Activated B cell treated with CpG ODN at 0.5 μM for 24 hours (primary cell): ENCODE measurements around the gene NID1. TPM values are rescaled to one million over a fixed set of nuclear protein-coding genes. Genes with fewer than 3 reads are reported as not detected.

Source experiments
- ATAC-seq: fragments of 200-7000 bp; cut with Tn5 transposase; one replicate; pipeline ENCODE4 v1.10.0; 2021; ENCODE audit warnings: low read depth, mild to moderate bottlenecking, moderate library complexity
- CTCF ChIA-PET: fragments of 350-600 bp; sonication (Branson Sonifier 250); formaldehyde crosslinking; loops from one replicate; lab custom pipeline; 2021; ENCODE audit warnings: antibody characterized with exemption; lab: Charles Lee
- POLR2A ChIA-PET: fragments of 350-600 bp; sonication (Branson Sonifier 250); formaldehyde crosslinking; loops from one replicate; lab custom pipeline; 2021; ENCODE audit warnings: antibody characterized with exemption; lab: Charles Lee
- DNase-seq: peaks from one replicate; pipeline ENCODE4 v3.0.0; 2022
- H3K27ac Mint-ChIP-seq: one replicate; pipeline ENCODE4 v1.8.0; 2020; ENCODE audit warnings: mixed read lengths
- H3K27me3 Mint-ChIP-seq: one replicate; pipeline ENCODE4 v1.8.0; 2021; ENCODE audit warnings: mixed read lengths
- H3K36me3 Mint-ChIP-seq: one replicate; pipeline ENCODE4 v1.8.0; 2021; ENCODE audit warnings: low read depth, mixed read lengths
- H3K4me1 Mint-ChIP-seq: one replicate; pipeline ENCODE4 v1.8.0; 2021; ENCODE audit warnings: mixed read lengths
- H3K4me3 Mint-ChIP-seq: one replicate; pipeline ENCODE4 v1.8.0; 2020; ENCODE audit warnings: mild to moderate bottlenecking, mixed read lengths
- H3K9me3 Mint-ChIP-seq: one replicate; pipeline ENCODE4 v1.8.0; 2020; ENCODE audit warnings: mixed read lengths
- CTCF ChIP-seq: fragments of 200-600 bp; IDR thresholded peaks from one replicate; pipeline ENCODE4 v1.8.0; 2022; ENCODE audit warnings: antibody characterized with exemption, mild to moderate bottlenecking
- intact Hi-C: fragments of 100-400 bp; cut with micrococcal nuclease; formaldehyde crosslinking; loops from one replicate; pipeline ENCODE4 v1.15.1; 2024
- total RNA-seq: library from RNA; stranded (reverse); gene quantifications from 2 replicates; pipeline ENCODE4 v1.2.3, GENCODE V29; 2022

The NID1 gene
- total RNA-seq, 1 donor from 2014 or later = 0.04 TPM

GRCh38 chr1:236044341-236044740 lies 20.5 kb downstream of the NID1 start:
- DNase-seq (no peak), ATAC-seq (no peak)
- intact Hi-C loops = no loop called here
- H3K9me3 Mint-ChIP-seq = peaks cover 4% of the 10 kb centered on the region
- no peaks in the 10 kb centered on the region for H3K36me3 Mint-ChIP-seq
- CTCF ChIA-PET = no interaction called here
- no peak overlapping the region for H3K4me3 Mint-ChIP-seq
- H3K4me1 Mint-ChIP-seq = no peaks in the 10 kb centered on the region
- peaks cover 21% of the 10 kb centered on the region for H3K27me3 Mint-ChIP-seq
- no peak overlapping the region for H3K27ac Mint-ChIP-seq
- POLR2A ChIA-PET = no interaction called here
- no peak for TF ChIP-seq CTCF

- peaks cover 25% of the 10 kb centered on the region for H3K27me3 Mint-ChIP-seq
- H3K36me3 Mint-ChIP-seq = no peaks in the 10 kb centered on the region
- intact Hi-C loops = no loop called here
- H3K27ac Mint-ChIP-seq = no peak overlapping the region
- TF ChIP-seq CTCF = no peak
- no peaks in the 10 kb centered on the region for H3K4me1 Mint-ChIP-seq
- POLR2A ChIA-PET = no interaction called here
- DNase-seq (no peak), ATAC-seq (no peak)
- H3K9me3 Mint-ChIP-seq = peaks cover 4% of the 10 kb centered on the region
- CTCF ChIA-PET = no interaction called here
- H3K4me3 Mint-ChIP-seq = no peak overlapping the region
Observed at GRCh38 chr1:236041631-236042618, 23.0 kb downstream of the NID1 start.

GRCh38 chr1:236039740-236040685 lies 24.9 kb downstream of the NID1 start:
- no peak overlapping the region for H3K4me3 Mint-ChIP-seq
- ATAC-seq = no peak
- ChIA-PET CTCF (no interaction called here), POLR2A (no interaction called here)
- H3K4me1 Mint-ChIP-seq = no peaks in the 10 kb centered on the region
- TF ChIP-seq CTCF = no peak
- H3K9me3 Mint-ChIP-seq = peaks cover 4% of the 10 kb centered on the region
- H3K36me3 Mint-ChIP-seq = no peaks in the 10 kb centered on the region
- H3K27me3 Mint-ChIP-seq = peaks cover 28% of the 10 kb centered on the region
- intact Hi-C loops = no loop called here
- H3K27ac Mint-ChIP-seq = no peak overlapping the region
- no peak for DNase-seq

- Mint-ChIP-seq H3K27ac (no peak overlapping the region), H3K27me3 (peaks cover 26% of the 10 kb centered on the region), H3K4me3 (no peak overlapping the region), H3K36me3 (no peaks in the 10 kb centered on the region), H3K9me3 (peaks cover 1% of the 10 kb centered on the region), H3K4me1 (no peaks in the 10 kb centered on the region)
- intact Hi-C loops = no loop called here
- no peak for TF ChIP-seq CTCF
- POLR2A ChIA-PET = no interaction called here
- DNase-seq (no peak), ATAC-seq (no peak)
- CTCF ChIA-PET = no interaction called here
Observed at GRCh38 chr1:236038034-236038433, 26.9 kb downstream of the NID1 start.

- Mint-ChIP-seq H3K9me3 (no peaks in the 10 kb centered on the region), H3K27ac (no peak overlapping the region), H3K27me3 (peaks cover 11% of the 10 kb centered on the region), H3K36me3 (no peaks in the 10 kb centered on the region), H3K4me1 (no peaks in the 10 kb centered on the region), H3K4me3 (no peak overlapping the region)
- intact Hi-C loops = no loop called here
- CTCF ChIA-PET = no interaction called here
- no peak for DNase-seq
- POLR2A ChIA-PET = no interaction called here
- no peak for ATAC-seq
- no peak for TF ChIP-seq CTCF
Observed at GRCh38 chr1:236035681-236036101, 29.2 kb downstream of the NID1 start.
